Adipocyte (in vitro differentiated cells): Measurements from ENCODE around the gene KLB.
A peak's percentile ranks its signal among the peaks of the same experiment; 100 is the strongest.

Experiments
- DNase-seq: peaks from one replicate; pipeline ENCODE4 v3.0.0-alpha.2; 2015; ENCODE audit warnings: low read depth
- H3K27me3 ChIP-seq: replicated peaks from 2 replicates; pipeline ENCODE4 v1.7.0; 2013; ENCODE audit warnings: mild to moderate bottlenecking, low read length, moderate library complexity; ENCODE audit not compliant: control insufficient read depth, insufficient read depth
- H3K36me3 ChIP-seq: 2 replicates; pipeline ENCODE4 v1.7.0; 2013; ENCODE audit warnings: low read length, mild to moderate bottlenecking, moderate library complexity; ENCODE audit not compliant: control insufficient read depth, insufficient read depth, severe bottlenecking
- H3K4me1 ChIP-seq: 2 replicates; pipeline ENCODE4 v1.7.0; 2013; ENCODE audit warnings: mild to moderate bottlenecking, low read length, moderate library complexity; ENCODE audit not compliant: control insufficient read depth, insufficient read depth
- H3K4me3 ChIP-seq: 2 replicates; pipeline ENCODE4 v1.7.0; 2013; ENCODE audit warnings: mild to moderate bottlenecking, low read length, moderate library complexity
- H3K9ac ChIP-seq: 2 replicates; pipeline ENCODE4 v1.7.0; 2013; ENCODE audit warnings: mild to moderate bottlenecking, low read length, moderate library complexity
- H3K9me3 ChIP-seq: 2 replicates; pipeline ENCODE4 v1.7.0; 2013; ENCODE audit warnings: mild to moderate bottlenecking, low read length, moderate library complexity; ENCODE audit not compliant: control insufficient read depth

Gene KLB

GRCh38 chr4:39469429-39470077 lies 62.8 kb downstream of the KLB start:
- Histone ChIP-seq H3K4me1 (peaks cover 41% of the 10 kb centered on the region), H3K27me3 (no peaks in the 10 kb centered on the region), H3K9me3 (no peaks in the 10 kb centered on the region), H3K4me3 (no peak overlapping the region), H3K9ac (peak overlapping the region; percentile 74), H3K36me3 (peaks cover 15% of the 10 kb centered on the region)
- DNase-seq: peak; percentile 95

- H3K9ac ChIP-seq: peak overlapping the region; percentile 74
- H3K4me3 ChIP-seq: no peak overlapping the region
- no peaks in the 10 kb centered on the region for H3K9me3 ChIP-seq
- DNase-seq: no peak
- no peaks in the 10 kb centered on the region for H3K27me3 ChIP-seq
- H3K36me3 ChIP-seq: peaks cover 15% of the 10 kb centered on the region
- peaks cover 41% of the 10 kb centered on the region for H3K4me1 ChIP-seq
Measured at GRCh38 chr4:39470402-39470801, 63.7 kb downstream of the KLB start.

- H3K4me1 ChIP-seq: peaks cover 52% of the 10 kb centered on the region
- DNase-seq: peak; percentile 26
- H3K9me3 ChIP-seq: no peaks in the 10 kb centered on the region
- H3K9ac ChIP-seq: peak overlapping the region; percentile 66
- no peaks in the 10 kb centered on the region for H3K27me3 ChIP-seq
- H3K36me3 ChIP-seq: peaks cover 15% of the 10 kb centered on the region
- peak overlapping the region; percentile 56 for H3K4me3 ChIP-seq
Measured at GRCh38 chr4:39472396-39472795, 65.7 kb downstream of the KLB start.

GRCh38 chr4:39476187-39476895 lies 69.6 kb downstream of the KLB start:
- Histone ChIP-seq H3K27me3 (no peaks in the 10 kb centered on the region), H3K4me3 (no peak overlapping the region), H3K9me3 (no peaks in the 10 kb centered on the region), H3K36me3 (peaks cover 11% of the 10 kb centered on the region), H3K4me1 (peaks cover 29% of the 10 kb centered on the region), H3K9ac (no peak overlapping the region)
- DNase-seq: no peak

GRCh38 chr4:39480251-39480650 lies 73.5 kb downstream of the KLB start:
- Histone ChIP-seq H3K36me3 (peaks cover 4% of the 10 kb centered on the region), H3K27me3 (no peaks in the 10 kb centered on the region), H3K4me3 (no peak overlapping the region), H3K4me1 (peaks cover 11% of the 10 kb centered on the region), H3K9ac (no peak overlapping the region), H3K9me3 (peaks cover 4% of the 10 kb centered on the region)
- DNase-seq: no peak

GRCh38 chr4:39480902-39481695 lies 74.4 kb downstream of the KLB start:
- Histone ChIP-seq H3K36me3 (peaks cover 4% of the 10 kb centered on the region), H3K4me1 (peaks cover 7% of the 10 kb centered on the region), H3K9ac (no peak overlapping the region), H3K27me3 (no peaks in the 10 kb centered on the region), H3K4me3 (no peak overlapping the region), H3K9me3 (peaks cover 4% of the 10 kb centered on the region)
- no peak for DNase-seq

- Histone ChIP-seq H3K4me1 (no peaks in the 10 kb centered on the region), H3K27me3 (no peaks in the 10 kb centered on the region), H3K9me3 (peaks cover 4% of the 10 kb centered on the region), H3K9ac (no peak overlapping the region), H3K36me3 (no peaks in the 10 kb centered on the region), H3K4me3 (no peak overlapping the region)
- no peak for DNase-seq
Measured at GRCh38 chr4:39484582-39485272, 78.0 kb downstream of the KLB start.

- no peak overlapping the region for H3K9ac ChIP-seq
- no peaks in the 10 kb centered on the region for H3K36me3 ChIP-seq
- H3K27me3 ChIP-seq: no peaks in the 10 kb centered on the region
- no peak overlapping the region for H3K4me3 ChIP-seq
- H3K4me1 ChIP-seq: no peaks in the 10 kb centered on the region
- DNase-seq: no peak
- peaks cover 4% of the 10 kb centered on the region for H3K9me3 ChIP-seq
Measured at GRCh38 chr4:39486221-39486804, 79.6 kb downstream of the KLB start.

- Histone ChIP-seq H3K4me1 (peaks cover 16% of the 10 kb centered on the region), H3K36me3 (no peaks in the 10 kb centered on the region), H3K9ac (no peak overlapping the region), H3K4me3 (no peak overlapping the region), H3K27me3 (no peaks in the 10 kb centered on the region), H3K9me3 (no peaks in the 10 kb centered on the region)
- no peak for DNase-seq
Measured at GRCh38 chr4:39490322-39490721, 83.6 kb downstream of the KLB start.

GRCh38 chr4:39494354-39494753 lies 87.6 kb downstream of the KLB start:
- Histone ChIP-seq H3K4me1 (peaks cover 38% of the 10 kb centered on the region), H3K4me3 (no peak overlapping the region), H3K36me3 (peaks cover 14% of the 10 kb centered on the region), H3K9ac (no peak overlapping the region), H3K9me3 (no peaks in the 10 kb centered on the region), H3K27me3 (no peaks in the 10 kb centered on the region)
- DNase-seq: no peak
